Measurements from ENCODE around the gene GNB1L. TPM values are rescaled to one million over a fixed set of nuclear protein-coding genes. Genes with fewer than 3 reads are reported as not detected.
"Not testable (repeated sequence)": the region's sequence is repeated elsewhere in the genome, so short reads cannot be mapped to it uniquely, and the experiment has no call there.

Gene GNB1L
- total RNA-seq, 1 donor from 2014 or later = 5.0 TPM

DNA sequence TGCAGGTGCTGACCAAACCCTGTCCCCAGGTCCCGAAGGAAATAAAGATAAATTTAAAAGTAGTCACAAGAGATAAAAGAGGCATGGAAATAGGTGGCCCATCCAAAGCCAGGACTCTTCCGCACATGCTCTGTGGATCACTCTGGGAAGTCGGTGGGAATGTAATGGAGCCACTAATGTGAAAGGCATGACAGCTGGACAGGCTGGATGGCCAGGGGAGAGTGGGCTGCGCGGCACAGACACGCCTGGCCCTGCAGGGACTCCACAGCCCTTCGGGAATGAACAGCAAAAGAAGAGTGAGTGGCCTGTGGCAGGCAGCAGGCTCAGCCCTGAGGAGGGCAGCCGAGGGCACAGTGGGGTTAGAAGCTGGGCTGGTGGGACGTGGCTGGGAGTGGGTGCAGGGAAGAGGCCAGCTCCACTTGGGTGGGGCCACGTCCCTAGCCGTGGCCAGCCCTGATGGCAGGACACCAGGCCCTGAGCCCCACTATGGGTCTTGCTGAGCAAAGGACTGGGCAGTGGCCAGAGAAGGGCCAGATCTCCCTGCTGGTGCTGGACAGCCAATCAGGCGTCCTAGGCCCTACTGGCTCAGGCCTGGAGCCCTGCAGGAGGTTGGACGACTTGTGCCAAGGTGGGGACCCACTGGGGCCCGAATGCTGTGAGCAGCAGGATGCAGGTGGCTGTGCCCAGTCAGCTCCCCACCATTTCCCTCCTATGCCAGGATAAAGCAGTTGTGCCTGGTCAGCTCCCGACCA is 31.3 kb upstream of the GNB1L start:
- Mint-ChIP-seq H3K36me3 (ENCODE audit: unreplicated experiment) (no peaks in the 10 kb centered on the region), H3K4me3 (ENCODE audit: unreplicated experiment) (no peak overlapping the region), H3K27ac (ENCODE audit: unreplicated experiment) (no peak overlapping the region), H3K4me1 (ENCODE audit: low read depth, unreplicated experiment) (peaks cover 9% of the 10 kb centered on the region), H3K9me3 (ENCODE audit: unreplicated experiment) (peaks cover 1% of the 10 kb centered on the region), H3K27me3 (ENCODE audit: unreplicated experiment) (peaks cover 7% of the 10 kb centered on the region)
- TF ChIP-seq, protein P1, sequence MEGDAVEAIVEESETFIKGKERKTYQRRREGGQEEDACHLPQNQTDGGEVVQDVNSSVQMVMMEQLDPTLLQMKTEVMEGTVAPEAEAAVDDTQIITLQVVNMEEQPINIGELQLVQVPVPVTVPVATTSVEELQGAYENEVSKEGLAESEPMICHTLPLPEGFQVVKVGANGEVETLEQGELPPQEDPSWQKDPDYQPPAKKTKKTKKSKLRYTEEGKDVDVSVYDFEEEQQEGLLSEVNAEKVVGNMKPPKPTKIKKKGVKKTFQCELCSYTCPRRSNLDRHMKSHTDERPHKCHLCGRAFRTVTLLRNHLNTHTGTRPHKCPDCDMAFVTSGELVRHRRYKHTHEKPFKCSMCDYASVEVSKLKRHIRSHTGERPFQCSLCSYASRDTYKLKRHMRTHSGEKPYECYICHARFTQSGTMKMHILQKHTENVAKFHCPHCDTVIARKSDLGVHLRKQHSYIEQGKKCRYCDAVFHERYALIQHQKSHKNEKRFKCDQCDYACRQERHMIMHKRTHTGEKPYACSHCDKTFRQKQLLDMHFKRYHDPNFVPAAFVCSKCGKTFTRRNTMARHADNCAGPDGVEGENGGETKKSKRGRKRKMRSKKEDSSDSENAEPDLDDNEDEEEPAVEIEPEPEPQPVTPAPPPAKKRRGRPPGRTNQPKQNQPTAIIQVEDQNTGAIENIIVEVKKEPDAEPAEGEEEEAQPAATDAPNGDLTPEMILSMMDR (IDR thresholded peaks at IDR 0.05; ENCODE audit: partially characterized antibody, unreplicated experiment) = no peak
- peak; percentile 13 for DNase-seq

DNA sequence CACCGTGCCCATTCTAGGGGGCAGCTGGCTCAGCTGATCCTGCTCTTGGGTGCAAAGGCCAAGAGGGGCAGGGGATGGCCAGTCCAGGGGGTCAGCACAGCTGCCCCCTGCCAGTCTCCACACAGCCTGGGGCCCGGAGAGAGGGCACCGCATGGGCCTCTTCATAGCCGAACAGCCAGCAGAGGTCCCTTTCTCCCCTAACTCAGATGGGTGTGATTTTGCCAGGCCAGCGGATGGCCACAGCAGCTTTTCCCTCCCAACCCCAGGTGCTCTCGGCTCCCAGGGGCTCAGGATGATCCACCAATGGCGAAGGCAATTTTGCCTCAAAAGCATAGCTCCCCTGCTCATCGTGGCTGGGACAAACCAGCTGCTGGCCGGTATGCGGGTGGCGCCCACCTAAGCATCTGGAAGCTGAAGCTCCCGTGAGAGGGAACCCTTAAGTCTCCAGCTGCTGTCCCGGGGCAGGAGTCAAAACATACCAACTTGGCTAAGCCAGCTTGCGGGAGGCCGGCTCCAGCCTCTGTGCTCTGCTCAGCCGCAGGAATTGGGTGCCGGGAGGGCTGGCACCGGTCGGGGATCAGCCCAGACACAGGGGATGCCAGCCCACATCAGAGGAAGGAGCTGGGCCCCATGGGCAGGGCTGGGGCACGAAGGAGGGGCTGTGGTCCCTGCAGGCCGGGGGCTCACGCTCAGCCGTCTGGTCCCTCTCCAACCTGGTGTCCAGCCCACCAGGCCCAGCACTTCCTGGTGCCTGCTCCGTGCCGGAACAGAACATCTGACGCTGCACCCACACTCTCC is 30.5 kb upstream of the GNB1L start:
- TF ChIP-seq, protein P1 (IDR thresholded peaks at IDR 0.05; ENCODE audit: partially characterized antibody, unreplicated experiment) = no peak
- Mint-ChIP-seq H3K36me3 (ENCODE audit: unreplicated experiment) (no peaks in the 10 kb centered on the region), H3K9me3 (ENCODE audit: unreplicated experiment) (peaks cover 1% of the 10 kb centered on the region), H3K27me3 (ENCODE audit: unreplicated experiment) (peaks cover 7% of the 10 kb centered on the region), H3K4me3 (ENCODE audit: unreplicated experiment) (no peak overlapping the region), H3K27ac (ENCODE audit: unreplicated experiment) (no peak overlapping the region), H3K4me1 (ENCODE audit: low read depth, unreplicated experiment) (peaks cover 11% of the 10 kb centered on the region)
- no peak for DNase-seq

DNA sequence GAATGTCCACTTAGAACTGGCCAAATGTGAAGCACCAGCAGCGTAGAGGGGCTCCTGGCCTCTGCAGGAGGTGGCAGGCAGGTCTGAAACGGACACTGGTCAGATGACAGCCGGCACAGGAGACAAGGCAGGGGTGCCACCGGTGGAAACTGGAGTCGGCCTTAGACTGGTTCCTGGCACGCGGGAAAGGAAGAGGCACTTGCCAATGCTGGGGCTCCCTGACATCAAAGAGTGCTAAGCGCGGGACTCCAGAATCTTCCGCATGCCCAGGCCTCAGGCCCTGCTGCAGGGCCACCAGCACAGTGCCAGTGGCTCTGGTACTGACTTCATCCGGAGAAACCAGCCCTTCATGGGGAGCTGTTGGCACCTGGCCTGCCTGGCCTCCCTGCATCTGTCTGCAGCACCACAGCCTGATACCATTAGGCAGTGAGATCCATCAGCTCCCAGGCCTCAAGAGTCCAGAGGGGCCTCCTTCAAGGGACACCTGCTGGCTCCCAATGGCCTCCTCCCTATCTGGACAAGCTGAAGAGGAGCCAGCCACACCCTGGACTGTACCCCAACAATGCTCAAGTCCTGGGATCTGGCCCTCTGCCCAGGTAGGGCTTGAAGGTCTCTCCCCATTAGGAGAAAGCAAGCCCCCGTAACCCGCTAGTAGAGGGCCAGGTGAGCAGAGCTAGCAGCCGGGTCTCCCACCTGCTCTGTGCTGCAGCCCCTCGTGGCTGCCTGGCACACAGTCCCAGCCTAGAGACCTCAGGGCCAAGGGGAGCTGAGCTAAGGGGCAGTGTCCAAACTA is 29.7 kb upstream of the GNB1L start:
- TF ChIP-seq, protein P1 (IDR thresholded peaks at IDR 0.05; ENCODE audit: partially characterized antibody, unreplicated experiment) = no peak
- Mint-ChIP-seq H3K36me3 (ENCODE audit: unreplicated experiment) (no peaks in the 10 kb centered on the region), H3K9me3 (ENCODE audit: unreplicated experiment) (peaks cover 1% of the 10 kb centered on the region), H3K27me3 (ENCODE audit: unreplicated experiment) (peaks cover 7% of the 10 kb centered on the region), H3K4me1 (ENCODE audit: low read depth, unreplicated experiment) (peaks cover 11% of the 10 kb centered on the region), H3K4me3 (ENCODE audit: unreplicated experiment) (no peak overlapping the region), H3K27ac (ENCODE audit: unreplicated experiment) (no peak overlapping the region)
- DNase-seq = peak; percentile 12

DNA sequence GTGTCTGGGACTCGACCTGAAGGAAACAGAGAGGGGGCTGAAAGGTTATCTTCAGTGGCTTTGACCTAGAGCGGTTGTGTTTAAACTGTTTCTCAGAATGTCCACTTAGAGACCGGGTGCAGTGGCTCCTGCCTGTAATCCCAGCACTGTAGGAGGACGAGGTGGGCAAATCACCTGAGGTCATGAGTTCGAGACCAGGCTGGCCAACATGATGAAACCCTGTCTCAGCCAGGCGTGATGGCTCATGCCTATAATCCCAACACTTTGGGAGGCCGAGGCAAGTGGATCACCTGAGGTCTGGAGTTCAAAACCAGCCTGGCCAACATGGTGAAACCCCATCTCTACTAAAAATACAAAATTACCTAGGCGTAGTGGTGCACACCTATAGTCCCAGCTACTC is 28.8 kb upstream of the GNB1L start:
- H3K27ac Mint-ChIP-seq (ENCODE audit: unreplicated experiment); H3K9me3 Mint-ChIP-seq (ENCODE audit: unreplicated experiment); H3K4me3 Mint-ChIP-seq (ENCODE audit: unreplicated experiment); H3K27me3 Mint-ChIP-seq (ENCODE audit: unreplicated experiment); H3K36me3 Mint-ChIP-seq (ENCODE audit: unreplicated experiment): not testable (repeated sequence)
- DNase-seq = peak; percentile 0
- peaks cover 11% of the 10 kb centered on the region for H3K4me1 Mint-ChIP-seq (ENCODE audit: low read depth, unreplicated experiment)
